Stimulated activated CD4-positive, alpha-beta T cell treated with anti-CD3 and anti-CD28 coated beads, TNF-alpha, amount 100 ng/mL, for 4 hours (primary cell): Measurements from ENCODE around the gene FTMT.
"Not testable (repeated sequence)": the region's sequence is repeated elsewhere in the genome, so short reads cannot be mapped to it uniquely, and the experiment has no call there.

ENCODE experiments used
- DNase-seq, 3 experiments: peaks; one replicate each; pipeline ENCODE4 v3.0.0-alpha.2; 2020; ENCODE audit warnings: low read depth in 3 of 3

Gene FTMT

GRCh38 chr5:121851643-121852574 is at the start of gene FTMT:
Gene FTMT (plus strand): TSS chr5:121851882. CDS start chr5:121851964, 82 bp downstream.
- no peak for DNase-seq

- DNase-seq: not testable (repeated sequence)
These were observed 46.4 kb upstream of the FTMT start for GRCh38 chr5:121805251-121805650.

GRCh38 chr5:121805911-121806310 is 45.8 kb upstream of the FTMT start:
- no peak for DNase-seq

- DNase-seq: no peak
These were observed 35.5 kb upstream of the FTMT start for GRCh38 chr5:121816164-121816563.

- no peak for DNase-seq
These were observed 31.9 kb upstream of the FTMT start for GRCh38 chr5:121819682-121820261.

- DNase-seq: no peak
These were observed 18.1 kb upstream of the FTMT start for GRCh38 chr5:121833617-121834016.

- no peak for DNase-seq
These were observed 17.7 kb upstream of the FTMT start for GRCh38 chr5:121834021-121834420.

- no peak for DNase-seq
These were observed 9.8 kb upstream of the FTMT start for GRCh38 chr5:121841892-121842291.

GRCh38 chr5:121850272-121850671 is 1.4 kb upstream of the FTMT start:
- no peak for DNase-seq

GRCh38 chr5:121853850-121854249 is 2.2 kb downstream of the FTMT start:
- no peak for DNase-seq

GRCh38 chr5:121862801-121863200 is 11.1 kb downstream of the FTMT start:
- DNase-seq: no peak

- no peak for DNase-seq
These were observed 12.1 kb downstream of the FTMT start for GRCh38 chr5:121863753-121864285.

- no peak for DNase-seq
These were observed 15.7 kb downstream of the FTMT start for GRCh38 chr5:121867403-121867802.

- no peak for DNase-seq
These were observed 18.8 kb downstream of the FTMT start for GRCh38 chr5:121870489-121870888.

- no peak for DNase-seq
These were observed 21.2 kb downstream of the FTMT start for GRCh38 chr5:121872856-121873255.

GRCh38 chr5:121873409-121873808 is 21.7 kb downstream of the FTMT start:
- DNase-seq: no peak

GRCh38 chr5:121885630-121886029 is 33.9 kb downstream of the FTMT start:
- DNase-seq: no peak

- no peak for DNase-seq
These were observed 36.0 kb downstream of the FTMT start for GRCh38 chr5:121887727-121888126.

- DNase-seq: no peak
These were observed 38.7 kb downstream of the FTMT start for GRCh38 chr5:121890297-121890858.

GRCh38 chr5:121897341-121897740 is 45.7 kb downstream of the FTMT start:
- no peak for DNase-seq

GRCh38 chr5:121899346-121899745 is 47.7 kb downstream of the FTMT start:
- DNase-seq: no peak
